HUES48 (cell line): Measurements from ENCODE around the gene ZNF865.
"Not testable (repeated sequence)": the region's sequence is repeated elsewhere in the genome, so short reads cannot be mapped to it uniquely, and the experiment has no call there.

ENCODE experiments used
- H3K27ac ChIP-seq: one replicate; pipeline ENCODE4 v1.7.0; 2013; ENCODE audit warnings: low read depth, low read length, inconsistent platforms
- H3K27me3 ChIP-seq: 2 replicates; pipeline ENCODE4 v1.6.1; 2013; ENCODE audit warnings: mild to moderate bottlenecking, low read length; ENCODE audit not compliant: control insufficient read depth, insufficient read depth
- H3K36me3 ChIP-seq: 2 replicates; pipeline ENCODE4 v1.6.1; 2013; ENCODE audit warnings: low read length; ENCODE audit not compliant: control insufficient read depth, insufficient read depth
- H3K4me1 ChIP-seq: 2 replicates; pipeline ENCODE4 v1.6.1; 2013; ENCODE audit warnings: mild to moderate bottlenecking, low read length; ENCODE audit not compliant: control insufficient read depth, insufficient read depth
- H3K4me3 ChIP-seq: 2 replicates; pipeline ENCODE4 v1.5.1; 2013; ENCODE audit warnings: mild to moderate bottlenecking, low read depth, low read length
- H3K9ac ChIP-seq: 2 replicates; pipeline ENCODE4 v1.6.1; 2013; ENCODE audit warnings: mild to moderate bottlenecking, low read depth, low read length, moderate library complexity
- H3K9me3 ChIP-seq: 2 replicates; pipeline ENCODE4 v1.6.1; 2013; ENCODE audit warnings: low read length; ENCODE audit not compliant: control insufficient read depth, insufficient read depth

Gene ZNF865

DNA sequence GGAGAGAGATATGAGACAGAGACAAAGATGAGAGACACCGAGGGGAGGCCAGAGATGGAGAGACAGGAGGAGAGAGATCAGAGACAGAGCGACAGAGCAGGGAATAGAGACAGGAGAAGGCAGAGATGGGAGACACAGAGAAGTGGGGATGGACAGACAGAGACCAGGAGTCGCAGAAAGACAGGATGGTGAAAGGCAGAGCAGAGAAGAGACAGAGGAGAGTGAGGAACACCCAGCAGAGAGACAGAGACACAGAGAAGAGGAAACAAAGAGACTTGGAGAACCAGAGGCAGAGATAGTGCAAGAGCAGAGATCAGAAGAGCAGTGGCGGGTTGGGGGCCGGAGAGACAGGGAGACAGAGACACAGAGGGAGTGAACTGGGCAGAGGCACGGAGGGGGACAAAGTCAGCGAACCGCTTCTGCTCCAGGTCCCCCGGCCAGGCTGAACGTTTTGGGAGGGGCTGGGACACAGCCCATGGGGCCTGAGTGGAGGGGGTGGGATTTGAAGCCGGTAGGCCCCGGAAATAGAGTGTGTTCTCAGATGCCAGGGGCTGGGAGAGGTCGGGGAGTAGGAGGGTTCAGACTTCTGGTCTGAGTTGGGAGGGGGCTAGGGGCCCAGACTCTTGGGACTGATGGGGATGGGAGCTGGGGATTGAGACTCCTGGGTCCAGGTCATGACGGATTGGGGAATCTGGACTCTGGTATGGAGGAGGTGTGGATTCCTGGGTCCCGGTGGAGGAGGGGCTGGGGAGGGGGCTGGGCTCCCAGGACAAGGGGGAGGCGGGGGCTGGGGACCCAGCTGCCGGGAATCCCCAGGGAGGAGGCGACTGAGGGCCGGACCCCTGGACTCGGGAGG, 25.5 kb upstream of the ZNF865 start:
- no peaks in the 10 kb centered on the region; the same call in 1 of the 2 replicates for H3K4me1 ChIP-seq
- peak overlapping the region; percentile 82 for H3K4me3 ChIP-seq
- peak overlapping the region; percentile 72 for H3K9ac ChIP-seq
- H3K36me3 ChIP-seq: peaks cover 17% of the 10 kb centered on the region
- no peaks in the 10 kb centered on the region for H3K27me3 ChIP-seq
- H3K27ac ChIP-seq: peak overlapping the region; percentile 88
- H3K9me3 ChIP-seq: no peaks in the 10 kb centered on the region

- peak within 1 kb of the TSS; percentile 88 for H3K27ac ChIP-seq
Measured at GRCh38 chr19:55580628-55581144, 24.8 kb upstream of the ZNF865 start, which contains the start of gene ZNF579. Gene ZNF579 (minus strand): TSS chr19:55580848. CDS start chr19:55579639, 1,209 bp downstream.

DNA sequence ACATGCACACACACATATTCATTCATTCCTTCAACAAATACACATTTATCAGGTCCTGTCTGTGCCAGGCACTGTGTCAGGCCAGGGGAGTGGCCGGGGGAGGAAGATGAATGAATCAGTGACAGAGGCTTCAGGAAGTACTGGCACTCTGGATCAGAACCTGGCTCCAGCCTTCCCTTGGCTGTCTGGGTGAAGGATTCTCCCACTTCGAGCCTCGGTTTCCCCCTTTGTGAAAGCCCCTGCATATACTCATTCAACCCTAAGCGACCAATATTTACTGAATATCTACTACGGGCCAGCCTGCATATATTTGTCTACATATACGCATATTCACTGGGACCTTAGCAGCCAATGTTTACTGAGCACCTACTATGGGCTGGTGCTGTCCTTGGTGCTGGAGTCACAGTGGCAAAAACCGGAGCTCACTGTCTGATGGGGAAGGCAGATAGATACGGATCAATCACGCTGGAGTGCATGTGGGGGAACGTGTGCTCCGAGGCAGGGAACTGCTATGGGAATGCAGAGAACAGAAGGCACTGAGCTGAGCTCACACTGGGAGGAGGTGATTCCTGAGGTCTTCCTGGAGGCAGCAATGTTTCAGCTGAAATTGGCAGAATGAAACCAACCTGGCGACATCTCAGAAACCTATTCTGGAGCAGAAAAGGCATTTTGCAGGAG, 24.2 kb upstream of the ZNF865 start:
- no peak overlapping the region for H3K27ac ChIP-seq
- H3K36me3 ChIP-seq: peaks cover 17% of the 10 kb centered on the region
- H3K9me3 ChIP-seq: no peaks in the 10 kb centered on the region
- peak overlapping the region; percentile 82 for H3K4me3 ChIP-seq
- H3K9ac ChIP-seq: no peak overlapping the region
- H3K4me1 ChIP-seq: no peaks in the 10 kb centered on the region; the same call in 1 of the 2 replicates
- H3K27me3 ChIP-seq: no peaks in the 10 kb centered on the region

More at GRCh38 chr19:55580628-55581144, 24.8 kb upstream of the ZNF865 start, which contains the start of gene ZNF579:
- peaks cover 17% of the 10 kb centered on the region for H3K36me3 ChIP-seq
- no peaks in the 10 kb centered on the region for H3K9me3 ChIP-seq
- H3K9ac ChIP-seq: peak within 1 kb of the TSS; percentile 72
- peak within 1 kb of the TSS; percentile 82 for H3K4me3 ChIP-seq
- H3K27me3 ChIP-seq: no peaks in the 10 kb centered on the region
- H3K4me1 ChIP-seq: no peaks in the 10 kb centered on the region; the same call in 1 of the 2 replicates

- peaks cover 3% of the 10 kb centered on the region for H3K27me3 ChIP-seq
Measured at GRCh38 chr19:55581823-55582223, 23.6 kb upstream of the ZNF865 start.

GRCh38 chr19:55582284-55582683, 23.2 kb upstream of the ZNF865 start:
- not testable (repeated sequence) for H3K9ac ChIP-seq, H3K4me3 ChIP-seq, H3K27ac ChIP-seq, H3K27me3 ChIP-seq, H3K9me3 ChIP-seq, H3K36me3 ChIP-seq, H3K4me1 ChIP-seq

More at GRCh38 chr19:55581823-55582223, 23.6 kb upstream of the ZNF865 start:
- Histone ChIP-seq H3K4me1 (peaks cover 3% of the 10 kb centered on the region), H3K9me3 (no peaks in the 10 kb centered on the region), H3K9ac (no peak overlapping the region), H3K4me3 (no peak overlapping the region), H3K27ac (no peak overlapping the region), H3K36me3 (peaks cover 14% of the 10 kb centered on the region)

- not testable (repeated sequence) for H3K4me1 ChIP-seq, H3K9me3 ChIP-seq, H3K36me3 ChIP-seq, H3K9ac ChIP-seq, H3K27ac ChIP-seq, H3K27me3 ChIP-seq, H3K4me3 ChIP-seq
Measured at GRCh38 chr19:55583897-55584296, 21.6 kb upstream of the ZNF865 start.

- no peaks in the 10 kb centered on the region for H3K36me3 ChIP-seq
- H3K27ac ChIP-seq: no peak overlapping the region
- H3K4me3 ChIP-seq: no peak overlapping the region
- no peak overlapping the region for H3K9ac ChIP-seq
- peaks cover 4% of the 10 kb centered on the region for H3K27me3 ChIP-seq
- no peaks in the 10 kb centered on the region for H3K9me3 ChIP-seq
- peaks cover 8% of the 10 kb centered on the region for H3K4me1 ChIP-seq
Measured at GRCh38 chr19:55584871-55585270, 20.6 kb upstream of the ZNF865 start.

- Histone ChIP-seq H3K4me3 (peak overlapping the region; percentile 61), H3K27me3 (peaks cover 4% of the 10 kb centered on the region), H3K36me3 (no peaks in the 10 kb centered on the region), H3K4me1 (peaks cover 14% of the 10 kb centered on the region), H3K9me3 (no peaks in the 10 kb centered on the region), H3K27ac (no peak overlapping the region), H3K9ac (0 out of 2 replicates have a peak overlapping the region, but pooled peaks have one; percentile 7)
Measured at GRCh38 chr19:55585658-55586339, 19.6 kb upstream of the ZNF865 start.

GRCh38 chr19:55586976-55587668, 18.3 kb upstream of the ZNF865 start:
- Histone ChIP-seq H3K4me1 (peaks cover 14% of the 10 kb centered on the region), H3K9me3 (no peaks in the 10 kb centered on the region), H3K4me3 (peak overlapping the region; percentile 62), H3K27ac (peak overlapping the region; percentile 46), H3K36me3 (0 out of 2 replicates have a peak, but pooled peaks cover 3% of the 10 kb centered on the region), H3K9ac (no peak overlapping the region), H3K27me3 (peaks cover 4% of the 10 kb centered on the region)

GRCh38 chr19:55588738-55589137, 16.7 kb upstream of the ZNF865 start:
- Histone ChIP-seq H3K4me3 (no peak overlapping the region), H3K9ac (no peak overlapping the region), H3K9me3 (no peaks in the 10 kb centered on the region), H3K27me3 (peaks cover 4% of the 10 kb centered on the region), H3K4me1 (peaks cover 14% of the 10 kb centered on the region), H3K27ac (no peak overlapping the region), H3K36me3 (0 out of 2 replicates have a peak, but pooled peaks cover 3% of the 10 kb centered on the region)
